ENCODE data around the gene UNC50. TPM values are rescaled to one million over a fixed set of nuclear protein-coding genes. Genes with fewer than 3 reads are reported as not detected.

UNC50 gene
- polyA plus RNA-seq, 1 donor (not counting 4 experiments of a cell fraction or from before 2014, with no cell fraction given) = 75.2 TPM

- Histone ChIP-seq H3K27me3 (ENCODE audit: control insufficient read depth, extremely low read depth, insufficient read depth, low read length) (no peaks in the 10 kb centered on the region), H3K9me1 (ENCODE audit: control insufficient read depth, extremely low read depth, insufficient read depth, low read length) (peaks cover 3% of the 10 kb centered on the region), H3K79me2 (ENCODE audit: control insufficient read depth, insufficient read depth, low read length) (peaks cover 68% of the 10 kb centered on the region), H3K27ac (ENCODE audit: control insufficient read depth, insufficient read depth, low read length) (no peak overlapping the region), H4K20me1 (ENCODE audit: control insufficient read depth, extremely low read depth, insufficient read depth, low read length) (no peaks in the 10 kb centered on the region), H2AFZ (ENCODE audit: control insufficient read depth, low read length) (no peak overlapping the region), H3K4me2 (ENCODE audit: control insufficient read depth, extremely low read depth, insufficient read depth, low read depth, low read length) (peak overlapping the region; percentile 100), H3K9me3 (ENCODE audit: control insufficient read depth, low read depth, low read length) (no peaks in the 10 kb centered on the region), H3K4me1 (ENCODE audit: control insufficient read depth, extremely low read depth, insufficient read depth, low read length) (peaks cover 26% of the 10 kb centered on the region), H3K4me3 (ENCODE audit: control insufficient read depth in 2 of 3, extremely low read depth in 1 of 3, insufficient read depth in 2 of 3, low read depth in 1 of 3, low read length in 3 of 3) (no peak overlapping the region), H3K9ac (ENCODE audit: control insufficient read depth, extremely low read depth, insufficient read depth, low read length) (peak overlapping the region; percentile 24), H3K36me3 (ENCODE audit: control insufficient read depth in 2 of 2, extremely low read depth in 1 of 2, insufficient read depth in 2 of 2, low read length in 2 of 2) (peaks cover 12 to 18% of the 10 kb centered on the region in 2 experiments)
- dilution Hi-C loops (cut with MboI; ENCODE audit: extremely low pct_ligation_motif_present, low sequenced_read_pairs) = no loop called here
- FAIRE-seq (no peak), DNase-seq (ENCODE audit: low read depth, low spot score) (no peak)
- TF ChIP-seq CTCF (optimal IDR thresholded peaks at IDR 0.05 in 1 of 3, IDR thresholded peaks at IDR 0.05 in 1 of 3, conservative IDR thresholded peaks at IDR 0.05 in 1 of 3; ENCODE audit: extremely low read depth in 1 of 3, insufficient read depth in 2 of 3, low read length in 3 of 3) = no peak
- no peak for TF ChIP-seq EZH2 (IDR thresholded peaks at IDR 0.05; ENCODE audit: low read length)
Measured at GRCh38 chr2:98606431-98606830, 2.0 kb upstream of the UNC50 start.

DNA sequence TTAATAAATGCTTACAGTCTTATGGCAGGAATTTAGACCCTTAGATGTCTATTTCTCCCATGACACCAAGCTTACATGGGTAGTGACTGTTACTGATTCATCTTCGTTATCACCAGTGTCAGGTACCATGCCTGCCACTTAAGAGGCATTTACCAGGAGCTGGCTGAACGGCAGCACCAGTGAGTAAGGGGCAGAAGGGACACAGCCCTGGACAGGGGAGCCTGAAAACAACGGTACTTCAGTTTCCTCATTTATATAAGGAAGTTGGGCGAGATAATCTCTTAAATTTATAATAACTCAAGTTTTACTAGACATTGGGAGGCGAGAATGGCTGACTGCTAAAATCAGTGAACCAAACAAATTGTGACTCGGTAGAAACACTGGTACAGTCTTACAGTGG, 1.3 kb upstream of the UNC50 start:
- dilution Hi-C loops (cut with MboI; ENCODE audit: extremely low pct_ligation_motif_present, low sequenced_read_pairs) = no loop called here
- peaks cover 68% of the 10 kb centered on the region for H3K79me2 ChIP-seq (ENCODE audit: control insufficient read depth, insufficient read depth, low read length)
- H2AFZ ChIP-seq (ENCODE audit: control insufficient read depth, low read length) = no peak overlapping the region
- no peaks in the 10 kb centered on the region for H3K27me3 ChIP-seq (ENCODE audit: control insufficient read depth, extremely low read depth, insufficient read depth, low read length)
- peak overlapping the region in 2 of 3 experiments; percentile 98 to 99 for H3K4me3 ChIP-seq (ENCODE audit: control insufficient read depth in 2 of 3, extremely low read depth in 1 of 3, insufficient read depth in 2 of 3, low read depth in 1 of 3, low read length in 3 of 3)
- H4K20me1 ChIP-seq (ENCODE audit: control insufficient read depth, extremely low read depth, insufficient read depth, low read length) = no peaks in the 10 kb centered on the region
- peaks cover 26% of the 10 kb centered on the region for H3K4me1 ChIP-seq (ENCODE audit: control insufficient read depth, extremely low read depth, insufficient read depth, low read length)
- DNase-seq (ENCODE audit: low read depth, low spot score) (no peak), FAIRE-seq (no peak)
- H3K9me1 ChIP-seq (ENCODE audit: control insufficient read depth, extremely low read depth, insufficient read depth, low read length) = peaks cover 3% of the 10 kb centered on the region
- H3K36me3 ChIP-seq (ENCODE audit: control insufficient read depth in 2 of 2, extremely low read depth in 1 of 2, insufficient read depth in 2 of 2, low read length in 2 of 2) = peaks cover 11 to 14% of the 10 kb centered on the region in 2 experiments
- TF ChIP-seq EZH2 (IDR thresholded peaks at IDR 0.05; ENCODE audit: low read length) (no peak), CTCF (optimal IDR thresholded peaks at IDR 0.05 in 1 of 3, IDR thresholded peaks at IDR 0.05 in 1 of 3, conservative IDR thresholded peaks at IDR 0.05 in 1 of 3; ENCODE audit: extremely low read depth in 1 of 3, insufficient read depth in 2 of 3, low read length in 3 of 3) (no peak)
- H3K9ac ChIP-seq (ENCODE audit: control insufficient read depth, extremely low read depth, insufficient read depth, low read length) = peak overlapping the region; percentile 97
- H3K27ac ChIP-seq (ENCODE audit: control insufficient read depth, insufficient read depth, low read length) = peak overlapping the region; percentile 94
- peak overlapping the region; percentile 100 for H3K4me2 ChIP-seq (ENCODE audit: control insufficient read depth, extremely low read depth, insufficient read depth, low read depth, low read length)
- H3K9me3 ChIP-seq (ENCODE audit: control insufficient read depth, low read depth, low read length) = no peaks in the 10 kb centered on the region

Measured in keratinocyte (primary cell).